Fibroblast of skin of left quadriceps (primary cell): ENCODE results near the gene TMEM187.

Experiments
- DNase-seq, 2 experiments: peaks; one replicate each; pipeline ENCODE4 v3.0.0-alpha.2; 2013; ENCODE audit warnings: low read depth in 2 of 2

Gene TMEM187, protein sequence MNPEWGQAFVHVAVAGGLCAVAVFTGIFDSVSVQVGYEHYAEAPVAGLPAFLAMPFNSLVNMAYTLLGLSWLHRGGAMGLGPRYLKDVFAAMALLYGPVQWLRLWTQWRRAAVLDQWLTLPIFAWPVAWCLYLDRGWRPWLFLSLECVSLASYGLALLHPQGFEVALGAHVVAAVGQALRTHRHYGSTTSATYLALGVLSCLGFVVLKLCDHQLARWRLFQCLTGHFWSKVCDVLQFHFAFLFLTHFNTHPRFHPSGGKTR

GRCh38 chrX:153972368-153973126 lies at the start of gene TMEM187:
TMEM187 (plus strand) TSS chrX:153972754; CDS start chrX:153982063, 9,309 bp downstream.
- DNase-seq = peak; percentile 73 to 74

GRCh38 chrX:153922932-153923857 lies 49.4 kb upstream of the TMEM187 start:
- no peak for DNase-seq

DNA sequence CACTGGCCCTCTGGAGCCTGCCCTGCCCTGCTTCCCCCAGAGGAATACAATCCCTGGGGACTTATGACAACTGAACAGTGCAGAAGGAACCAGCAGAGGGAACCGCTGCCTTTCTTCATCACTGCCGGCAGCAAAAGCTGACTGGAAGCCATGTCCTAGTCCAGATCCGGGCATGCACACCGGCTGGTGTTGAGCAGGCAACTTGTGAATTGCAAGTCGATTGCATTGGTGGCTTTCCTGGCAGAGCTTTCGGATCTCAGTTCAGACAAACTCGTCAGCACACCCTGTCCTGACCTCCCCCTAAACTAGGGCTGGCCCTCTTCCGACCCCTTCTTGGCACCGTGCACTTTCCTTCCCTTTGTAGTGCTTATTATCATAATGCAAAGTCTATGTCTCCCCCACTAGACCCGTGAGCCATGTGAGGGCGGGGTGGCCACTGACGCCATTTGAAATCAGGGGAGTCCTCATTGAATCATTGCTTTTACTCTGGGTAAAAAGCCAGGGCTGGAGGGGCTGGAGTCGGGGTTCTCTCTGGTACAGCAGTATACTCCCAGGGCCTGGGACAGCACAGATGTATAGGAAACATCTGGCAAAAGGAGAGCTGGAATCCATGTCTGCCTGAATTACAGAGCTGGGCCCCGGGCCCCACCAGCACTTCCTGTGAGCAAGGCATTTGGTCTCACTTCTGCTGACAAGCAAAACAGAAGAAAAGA lies 48.2 kb upstream of the TMEM187 start:
- DNase-seq = no peak

GRCh38 chrX:153925387-153925738 lies 47.2 kb upstream of the TMEM187 start:
- no peak for DNase-seq

DNA sequence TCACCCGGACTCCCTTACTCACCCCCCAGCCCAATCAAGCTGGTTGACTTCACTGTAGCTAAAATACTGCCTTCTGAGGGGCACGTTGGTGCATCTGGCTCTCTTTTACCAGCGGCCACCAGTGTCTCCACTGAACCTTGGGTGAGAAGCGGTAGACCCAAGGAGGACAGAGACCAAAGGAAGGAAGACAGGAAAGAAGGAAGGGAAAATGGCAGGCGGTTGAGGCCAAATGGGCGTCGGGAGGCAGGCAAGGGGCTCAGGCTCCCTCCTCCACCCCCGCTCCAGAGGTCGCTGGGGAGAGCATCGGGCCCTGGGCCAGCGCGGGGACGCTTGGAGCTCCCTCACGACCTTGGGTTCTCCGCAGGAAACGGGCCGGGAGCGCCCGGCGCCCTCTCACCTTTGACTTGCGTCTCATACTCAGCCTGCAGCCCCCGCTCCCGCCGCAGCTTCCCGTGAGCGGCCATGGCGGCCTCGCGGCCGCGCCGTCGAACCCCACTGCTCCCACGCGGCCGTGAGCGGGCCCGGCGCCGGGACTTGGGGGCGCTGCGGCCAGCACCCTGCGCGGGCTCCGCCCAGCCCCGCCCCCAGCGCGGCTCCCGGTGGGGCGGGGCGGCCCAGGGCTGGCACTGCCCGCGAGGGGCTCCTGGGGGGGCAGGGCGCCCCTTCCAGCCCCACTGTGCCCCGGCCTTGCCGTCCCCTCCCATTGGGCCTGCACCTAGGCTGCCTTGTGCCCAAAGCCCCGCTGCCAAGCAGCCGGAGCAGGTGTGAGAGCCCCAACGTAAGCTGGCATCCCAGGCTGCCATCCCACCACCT lies 46.6 kb upstream of the TMEM187 start, which contains the start of gene ARHGAP4:
TSS of gene ARHGAP4 (minus strand) at position 526 of the 813 bp plus-strand sequence. CDS start at position 464, 62 bp downstream.
- DNase-seq = no peak

DNA sequence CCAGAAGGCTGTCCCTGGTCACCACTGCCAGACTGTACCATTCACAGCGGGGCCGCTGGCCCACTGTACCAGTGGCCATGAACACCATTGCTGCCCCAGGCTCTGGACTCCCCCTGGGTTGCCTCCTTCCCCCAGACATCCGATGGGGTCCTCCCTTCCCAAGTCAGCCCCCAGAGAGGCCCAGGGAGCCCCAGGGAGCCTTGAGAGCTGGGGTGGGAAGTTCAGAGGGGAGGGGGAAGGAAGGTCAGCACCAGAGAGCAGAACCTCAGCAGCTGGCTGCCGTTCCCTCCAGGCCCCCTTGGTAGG lies 46.0 kb upstream of the TMEM187 start:
- DNase-seq = no peak

GRCh38 chrX:153926858-153927671 lies 45.5 kb upstream of the TMEM187 start:
- DNase-seq = no peak

DNA sequence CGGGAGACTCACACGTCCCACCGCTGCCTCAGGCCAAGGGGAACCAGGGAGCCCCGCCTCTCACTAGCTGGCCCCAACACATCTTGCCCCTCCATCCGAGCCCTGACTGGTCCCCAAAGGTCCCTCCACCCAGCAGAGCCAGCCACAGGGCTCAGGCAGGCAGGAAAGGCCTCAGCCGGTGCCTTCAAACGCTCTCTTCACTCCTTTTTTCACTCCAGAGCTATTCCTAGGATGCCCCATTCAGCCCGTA lies 45.0 kb upstream of the TMEM187 start:
- no peak for DNase-seq

DNA sequence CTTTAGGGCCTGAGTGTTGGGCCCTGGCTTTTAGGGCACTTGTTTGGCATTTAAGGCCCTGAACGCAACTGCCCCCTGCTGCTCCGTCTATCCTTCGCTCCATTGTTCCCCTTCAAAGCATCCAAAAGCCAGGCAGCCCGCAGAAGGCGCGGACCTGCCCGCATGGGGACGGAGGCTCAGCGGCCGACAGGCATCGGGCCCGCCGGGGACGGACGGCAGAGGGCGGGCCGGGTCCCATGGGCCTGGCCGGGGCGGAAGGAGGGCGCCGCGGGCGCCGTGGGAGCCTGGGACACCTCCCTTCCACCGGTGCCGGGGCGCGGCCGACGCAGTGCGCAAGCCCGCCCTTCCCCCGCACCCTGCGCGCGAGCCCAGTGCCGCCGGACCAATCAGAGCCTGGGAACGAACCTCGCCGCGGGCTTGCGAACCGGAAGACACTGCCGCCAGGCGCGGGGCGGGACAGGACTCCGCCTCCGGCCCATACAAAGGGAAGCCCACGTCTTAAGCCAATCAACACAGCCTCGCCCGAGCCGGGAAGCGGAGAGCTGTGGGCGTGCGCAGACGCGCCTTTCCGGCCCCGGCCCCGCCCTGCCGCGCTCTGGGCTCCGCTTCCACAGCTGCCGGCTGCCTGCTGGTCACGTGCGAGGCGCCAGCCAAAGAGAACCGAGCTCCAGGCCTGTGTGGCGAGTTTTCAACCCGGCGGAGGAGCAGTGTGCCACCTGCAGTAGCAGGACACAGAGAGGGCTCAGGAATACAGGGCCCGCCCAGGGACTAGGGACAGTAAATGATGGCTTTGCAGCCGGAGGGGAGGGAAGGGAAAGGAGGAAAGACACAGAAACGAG lies 44.4 kb upstream of the TMEM187 start:
- DNase-seq = peak; percentile 92

GRCh38 chrX:153928846-153929245 lies 43.7 kb upstream of the TMEM187 start:
- DNase-seq = no peak

DNA sequence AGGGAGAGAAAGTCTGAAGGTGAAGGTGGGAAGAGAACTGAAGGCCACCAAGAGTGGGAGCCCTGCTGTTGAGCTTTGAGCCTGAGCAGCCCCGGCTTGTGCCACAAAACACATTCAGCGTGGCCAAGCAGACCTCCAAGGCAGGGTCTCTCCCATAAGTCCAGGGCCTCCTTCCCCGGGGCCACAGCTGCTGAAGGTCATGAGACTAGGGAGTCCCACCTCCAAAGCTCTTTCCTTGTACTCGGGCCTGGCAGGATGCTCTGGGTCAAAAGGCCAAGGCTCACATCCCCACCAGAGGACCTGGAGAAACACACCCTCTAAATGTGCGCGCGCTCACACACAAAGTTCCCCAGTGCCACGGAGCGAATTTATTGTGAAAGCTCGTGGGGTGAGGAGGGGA lies 43.0 kb upstream of the TMEM187 start:
- DNase-seq = no peak

- DNase-seq = no peak
These were observed 42.3 kb upstream of the TMEM187 start for GRCh38 chrX:153930011-153930910.

DNA sequence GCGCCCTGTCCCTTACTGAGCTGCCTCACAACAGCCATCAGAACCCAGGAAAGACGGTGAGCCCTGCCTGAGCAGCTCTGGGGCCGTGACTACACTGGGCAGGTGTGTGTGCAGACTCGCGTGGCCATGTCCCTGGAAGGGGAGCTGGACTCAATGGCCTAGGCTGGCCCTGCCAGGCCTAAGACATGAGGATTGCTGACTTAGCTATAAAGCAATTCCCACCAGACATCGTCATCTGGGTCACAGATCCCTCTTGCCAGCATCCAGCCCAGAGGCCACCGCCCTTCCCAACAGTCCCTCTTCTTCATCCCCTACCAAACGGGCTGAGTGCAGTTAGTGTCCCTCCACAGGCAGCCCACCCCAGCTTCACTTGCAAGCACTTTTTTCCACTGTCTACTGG lies 41.4 kb upstream of the TMEM187 start:
- DNase-seq = no peak

- DNase-seq = no peak
These were observed 40.8 kb upstream of the TMEM187 start for GRCh38 chrX:153931748-153932147.

- no peak for DNase-seq
These were observed 40.2 kb upstream of the TMEM187 start for GRCh38 chrX:153932220-153932915.

GRCh38 chrX:153933748-153934147 lies 38.8 kb upstream of the TMEM187 start:
- DNase-seq = no peak

GRCh38 chrX:153934148-153934761 lies 38.3 kb upstream of the TMEM187 start:
- DNase-seq = no peak
